GM12801 (cell line): ENCODE data around the gene ABTB1.

Experiments
- TF ChIP-seq, protein P1 (sequence below): IDR thresholded peaks from one replicate; pipeline ENCODE4 v1.5.1; 2011; ENCODE audit warnings: control low read depth; ENCODE audit not compliant: insufficient read length; ENCODE audit errors: extremely low read depth

ABTB1 gene

GRCh38 chr3:127669541-127670228 is 3.1 kb upstream of the ABTB1 start:
- TF ChIP-seq, protein P1, sequence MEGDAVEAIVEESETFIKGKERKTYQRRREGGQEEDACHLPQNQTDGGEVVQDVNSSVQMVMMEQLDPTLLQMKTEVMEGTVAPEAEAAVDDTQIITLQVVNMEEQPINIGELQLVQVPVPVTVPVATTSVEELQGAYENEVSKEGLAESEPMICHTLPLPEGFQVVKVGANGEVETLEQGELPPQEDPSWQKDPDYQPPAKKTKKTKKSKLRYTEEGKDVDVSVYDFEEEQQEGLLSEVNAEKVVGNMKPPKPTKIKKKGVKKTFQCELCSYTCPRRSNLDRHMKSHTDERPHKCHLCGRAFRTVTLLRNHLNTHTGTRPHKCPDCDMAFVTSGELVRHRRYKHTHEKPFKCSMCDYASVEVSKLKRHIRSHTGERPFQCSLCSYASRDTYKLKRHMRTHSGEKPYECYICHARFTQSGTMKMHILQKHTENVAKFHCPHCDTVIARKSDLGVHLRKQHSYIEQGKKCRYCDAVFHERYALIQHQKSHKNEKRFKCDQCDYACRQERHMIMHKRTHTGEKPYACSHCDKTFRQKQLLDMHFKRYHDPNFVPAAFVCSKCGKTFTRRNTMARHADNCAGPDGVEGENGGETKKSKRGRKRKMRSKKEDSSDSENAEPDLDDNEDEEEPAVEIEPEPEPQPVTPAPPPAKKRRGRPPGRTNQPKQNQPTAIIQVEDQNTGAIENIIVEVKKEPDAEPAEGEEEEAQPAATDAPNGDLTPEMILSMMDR = no peak

DNA sequence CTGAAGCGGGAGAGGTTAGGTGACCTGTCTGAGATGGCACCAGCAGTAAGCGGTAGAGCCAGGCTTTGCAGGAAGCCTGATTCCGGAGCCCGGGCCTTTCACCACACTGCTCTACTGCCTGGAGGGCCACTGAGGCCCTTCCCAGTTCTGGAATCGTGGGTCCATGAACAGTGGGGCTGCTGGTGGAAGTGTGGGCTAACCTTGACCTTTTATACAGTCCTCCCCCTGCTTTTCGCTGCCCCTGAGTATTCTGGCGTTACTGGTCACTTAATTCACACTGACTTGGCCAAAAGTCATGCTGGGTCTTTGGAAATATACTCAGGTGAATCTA is 2.6 kb upstream of the ABTB1 start:
- TF ChIP-seq, protein P1 = no peak

- TF ChIP-seq, protein P1 = no peak
These were observed 1.8 kb upstream of the ABTB1 start for GRCh38 chr3:127670761-127671522.

GRCh38 chr3:127671523-127672428 is 976 bp upstream of the ABTB1 start:
- TF ChIP-seq, protein P1 = no peak

GRCh38 chr3:127673191-127674100 is 694 bp downstream of the ABTB1 start:
- TF ChIP-seq, protein P1 = no peak

GRCh38 chr3:127674101-127674721 is 1.5 kb downstream of the ABTB1 start:
- TF ChIP-seq, protein P1 = no peak
